DMS114 treated with DMSO at 0.1 percent for 48 hours (cell line): Measurements from ENCODE around the gene PLCB1.

ENCODE experiments used
- DNase-seq: peaks from one replicate; lab custom pipeline; 2025; ENCODE audit not compliant: unreplicated experiment; lab: John Stamatoyannopoulos, UW

PLCB1 gene

GRCh38 chr20:8474027-8474668, 342.1 kb downstream of the PLCB1 start:
- DNase-seq: no peak

GRCh38 chr20:8476021-8476420, 344.0 kb downstream of the PLCB1 start:
- no peak for DNase-seq

GRCh38 chr20:8480597-8480996, 348.5 kb downstream of the PLCB1 start:
- no peak for DNase-seq

GRCh38 chr20:8487696-8488095, 355.6 kb downstream of the PLCB1 start:
- no peak for DNase-seq

- DNase-seq: no peak
These were observed 357.2 kb downstream of the PLCB1 start for GRCh38 chr20:8489094-8489883.

GRCh38 chr20:8490076-8490830, 358.2 kb downstream of the PLCB1 start:
- no peak for DNase-seq

GRCh38 chr20:8492173-8492572, 360.1 kb downstream of the PLCB1 start:
- DNase-seq: no peak

GRCh38 chr20:8498571-8498970, 366.5 kb downstream of the PLCB1 start:
- DNase-seq: no peak

- no peak for DNase-seq
These were observed 372.0 kb downstream of the PLCB1 start for GRCh38 chr20:8504030-8504429.

- DNase-seq: no peak
These were observed 373.6 kb downstream of the PLCB1 start for GRCh38 chr20:8505476-8506200.

- DNase-seq: no peak
These were observed 375.2 kb downstream of the PLCB1 start for GRCh38 chr20:8507231-8507630.

- DNase-seq: no peak
These were observed 377.7 kb downstream of the PLCB1 start for GRCh38 chr20:8509809-8510208.

GRCh38 chr20:8510808-8511207, 378.7 kb downstream of the PLCB1 start:
- no peak for DNase-seq

- no peak for DNase-seq
These were observed 379.9 kb downstream of the PLCB1 start for GRCh38 chr20:8512003-8512402.

- DNase-seq: no peak
These were observed 383.9 kb downstream of the PLCB1 start for GRCh38 chr20:8515810-8516435.

GRCh38 chr20:8518878-8519277, 386.8 kb downstream of the PLCB1 start:
- DNase-seq: no peak

- DNase-seq: no peak
These were observed 387.8 kb downstream of the PLCB1 start for GRCh38 chr20:8519887-8520286.

- DNase-seq: no peak
These were observed 390.1 kb downstream of the PLCB1 start for GRCh38 chr20:8522168-8522567.

GRCh38 chr20:8523684-8524083, 391.6 kb downstream of the PLCB1 start:
- no peak for DNase-seq

- DNase-seq: no peak
These were observed 392.3 kb downstream of the PLCB1 start for GRCh38 chr20:8524101-8525016.
